Activated CD4-positive, alpha-beta T cell treated with anti-CD3 and anti-CD28 coated beads for 24 hours (primary cell): ENCODE data around the gene KCND1.

Experiments used
- DNase-seq, 2 donors: peaks; one replicate each; pipeline ENCODE4 v3.0.0-alpha.2; 2020; ENCODE audit warnings: low read depth in 2 of 2

KCND1 gene

GRCh38 chrX:48974574-48974973, 2.9 kb upstream of the KCND1 start:
- DNase-seq = no peak

GRCh38 chrX:48974033-48974432, 2.4 kb upstream of the KCND1 start:
- DNase-seq = no peak

GRCh38 chrX:48972220-48973164, 848 bp upstream of the KCND1 start:
- peak in 1 of 2 donors; percentile 15 for DNase-seq

GRCh38 chrX:48969471-48969870, 2.2 kb downstream of the KCND1 start:
- DNase-seq = no peak

- DNase-seq = no peak
Observed at GRCh38 chrX:48968377-48968776, 3.3 kb downstream of the KCND1 start.

- DNase-seq = no peak
Observed at GRCh38 chrX:48966796-48967579, 4.7 kb downstream of the KCND1 start.

- DNase-seq = no peak
Observed at GRCh38 chrX:48965959-48966358, 5.7 kb downstream of the KCND1 start.

- no peak for DNase-seq
Observed at GRCh38 chrX:48961585-48962091, 10.0 kb downstream of the KCND1 start.

- no peak for DNase-seq
Observed at GRCh38 chrX:48960291-48960690, 11.4 kb downstream of the KCND1 start.

GRCh38 chrX:48958635-48959094, 13.0 kb downstream of the KCND1 start:
- no peak for DNase-seq

GRCh38 chrX:48957827-48958634, 13.6 kb downstream of the KCND1 start:
- DNase-seq = peak; percentile 80 to 81

GRCh38 chrX:48957477-48957826, 14.2 kb downstream of the KCND1 start, which contains the start of gene OTUD5:
Gene OTUD5, minus strand, starts transcription at chrX:48957607. Its CDS starts 37 bp downstream, at chrX:48957570.
- peak; percentile 50 to 54 for DNase-seq

- DNase-seq = no peak
Observed at GRCh38 chrX:48956728-48957414, 14.8 kb downstream of the KCND1 start.

GRCh38 chrX:48948589-48948988, 23.1 kb downstream of the KCND1 start:
- no peak for DNase-seq

GRCh38 chrX:48945517-48946348, 25.9 kb downstream of the KCND1 start:
- peak in 1 of 2 donors; percentile 37 for DNase-seq

GRCh38 chrX:48942895-48943294, 28.7 kb downstream of the KCND1 start:
- DNase-seq = no peak

- no peak for DNase-seq
Observed at GRCh38 chrX:48940404-48940955, 31.2 kb downstream of the KCND1 start.

GRCh38 chrX:48939524-48940228, 32.0 kb downstream of the KCND1 start:
- no peak for DNase-seq
